Glutamatergic neuron (in vitro differentiated cells): Measurements from ENCODE around the gene NMD3. TPM values are rescaled to one million over a fixed set of nuclear protein-coding genes. Genes with fewer than 3 reads are reported as not detected.
"Not testable (repeated sequence)": the region's sequence is repeated elsewhere in the genome, so short reads cannot be mapped to it uniquely, and the experiment has no call there.

Source experiments
- DNase-seq: peaks from one replicate; pipeline ENCODE4 v3.0.0; 2022
- H3K27ac Mint-ChIP-seq: one replicate; pipeline ENCODE4 v1.8.0; 2020; ENCODE audit warnings: mild to moderate bottlenecking, mixed read lengths, inconsistent platforms; ENCODE audit not compliant: unreplicated experiment
- H3K27me3 Mint-ChIP-seq: one replicate; pipeline ENCODE4 v1.8.0; 2020; ENCODE audit warnings: mild to moderate bottlenecking, moderate library complexity, mixed read lengths, inconsistent platforms; ENCODE audit not compliant: unreplicated experiment
- H3K36me3 Mint-ChIP-seq: one replicate; pipeline ENCODE4 v1.8.0; 2020; ENCODE audit warnings: mild to moderate bottlenecking, mixed read lengths, inconsistent platforms; ENCODE audit not compliant: unreplicated experiment
- H3K4me1 Mint-ChIP-seq: one replicate; pipeline ENCODE4 v1.8.0; 2020; ENCODE audit warnings: mild to moderate bottlenecking, low read depth, mixed read lengths, inconsistent platforms; ENCODE audit not compliant: unreplicated experiment
- H3K4me3 Mint-ChIP-seq: one replicate; pipeline ENCODE4 v1.8.0; 2020; ENCODE audit warnings: mild to moderate bottlenecking, mixed read lengths, inconsistent platforms; ENCODE audit not compliant: unreplicated experiment
- H3K9me3 Mint-ChIP-seq: one replicate; pipeline ENCODE4 v1.8.0; 2020; ENCODE audit warnings: mild to moderate bottlenecking, moderate library complexity, mixed read lengths, inconsistent platforms; ENCODE audit not compliant: unreplicated experiment
- CTCF ChIP-seq: fragments of 200-600 bp; sonication (generic); IDR thresholded peaks from one replicate; pipeline ENCODE4 v1.5.0; 2021; ENCODE audit not compliant: partially characterized antibody, unreplicated experiment
- long read RNA-seq: library from polyadenylated mRNA; unstranded; transcript quantifications from one replicate; pipeline ENCODE4 v2.0.0, GENCODE V29; 2020; ENCODE audit not compliant: unreplicated experiment
- total RNA-seq: library from RNA; stranded (reverse); fragmentation: NEBNext Ultra II Directional; extraction: Animal tissue kit (Norgen Biotek cat#: 25700); gene quantifications from one replicate; pipeline ENCODE4 v1.2.1, GENCODE V29; 2021; ENCODE audit not compliant: unreplicated experiment

NMD3 gene
- 49.3 TPM for total RNA-seq
- long read RNA-seq, transcript NMD3-201 (16 exons, 3,049 nt): major isoform, 26 of 44 reads
- long read RNA-seq, partial matches to known transcripts: 4 of 44 reads
- long read RNA-seq, other reads (novel, unspliced or antisense): 13 of 44 reads

- Mint-ChIP-seq H3K4me1 (peaks cover 13% of the 10 kb centered on the region), H3K27me3 (peaks cover 7% of the 10 kb centered on the region), H3K36me3 (no peaks in the 10 kb centered on the region), H3K27ac (peak within 1 kb of the TSS; percentile 92), H3K4me3 (peak within 1 kb of the TSS; percentile 93), H3K9me3 (peaks cover 4% of the 10 kb centered on the region)
- DNase-seq: peak; percentile 98
- TF ChIP-seq CTCF: no peak
Measured at GRCh38 chr3:161220850-161221753, at the start of gene NMD3. TSS of gene NMD3 (plus strand) at chr3:161221311. CDS start at chr3:161222014, 703 bp downstream.

GRCh38 chr3:161171639-161172552 is 49.2 kb upstream of the NMD3 start:
- Mint-ChIP-seq H3K4me3 (no peak overlapping the region), H3K36me3 (no peaks in the 10 kb centered on the region), H3K4me1 (no peaks in the 10 kb centered on the region), H3K27me3 (peaks cover 1% of the 10 kb centered on the region), H3K9me3 (no peaks in the 10 kb centered on the region), H3K27ac (no peak overlapping the region)
- no peak for TF ChIP-seq CTCF
- no peak for DNase-seq

- H3K4me3 Mint-ChIP-seq: no peak overlapping the region
- H3K27ac Mint-ChIP-seq: no peak overlapping the region
- no peaks in the 10 kb centered on the region for H3K27me3 Mint-ChIP-seq
- no peaks in the 10 kb centered on the region for H3K36me3 Mint-ChIP-seq
- no peak for DNase-seq
- peaks cover 3% of the 10 kb centered on the region for H3K4me1 Mint-ChIP-seq
- no peaks in the 10 kb centered on the region for H3K9me3 Mint-ChIP-seq
- no peak for TF ChIP-seq CTCF
Measured at GRCh38 chr3:161175506-161175905, 45.6 kb upstream of the NMD3 start.

GRCh38 chr3:161177991-161178390 is 43.1 kb upstream of the NMD3 start:
- no peaks in the 10 kb centered on the region for H3K27me3 Mint-ChIP-seq
- no peak for TF ChIP-seq CTCF
- H3K36me3 Mint-ChIP-seq: no peaks in the 10 kb centered on the region
- no peak overlapping the region for H3K27ac Mint-ChIP-seq
- H3K4me3 Mint-ChIP-seq: no peak overlapping the region
- no peak for DNase-seq
- H3K9me3 Mint-ChIP-seq: no peaks in the 10 kb centered on the region
- peaks cover 3% of the 10 kb centered on the region for H3K4me1 Mint-ChIP-seq

- not testable (repeated sequence) for H3K4me3 Mint-ChIP-seq, H3K27me3 Mint-ChIP-seq, H3K27ac Mint-ChIP-seq, DNase-seq, H3K4me1 Mint-ChIP-seq, H3K9me3 Mint-ChIP-seq, H3K36me3 Mint-ChIP-seq
Measured at GRCh38 chr3:161181371-161181770, 39.7 kb upstream of the NMD3 start.
